Measurements from ENCODE around the gene MOG. TPM values are rescaled to one million over a fixed set of nuclear protein-coding genes. Genes with fewer than 3 reads are reported as not detected.

MOG gene
- total RNA-seq, 2 donors from 2014 or later: not detected

DNA sequence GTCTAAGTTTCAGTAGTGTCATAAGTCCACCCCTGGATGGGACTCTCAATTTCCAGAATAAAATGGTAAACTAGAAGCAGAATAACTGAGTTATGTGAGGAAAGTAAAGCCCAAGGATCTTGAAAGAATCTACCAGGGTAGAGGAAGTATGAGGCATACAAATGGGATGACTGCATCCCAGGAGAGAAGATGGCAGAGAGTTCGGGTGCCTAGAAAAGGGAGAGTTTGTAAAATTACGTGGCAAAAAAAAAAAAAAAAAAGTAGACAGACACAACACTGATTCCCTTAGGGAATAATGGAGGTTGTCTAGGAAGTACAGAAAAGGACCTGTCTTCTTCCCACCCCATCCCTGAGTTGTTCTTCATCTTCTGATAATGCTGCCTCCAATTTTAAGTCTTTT is 27.3 kb upstream of the MOG start:
- Mint-ChIP-seq H3K9me3 (no peaks in the 10 kb centered on the region), H3K4me1 (peaks cover 60% of the 10 kb centered on the region), H3K4me3 (peak overlapping the region; percentile 69), H3K27me3 (ENCODE audit: insufficient read depth) (peaks cover 18% of the 10 kb centered on the region), H3K27ac (no peak overlapping the region), H3K36me3 (ENCODE audit: low read depth) (no peaks in the 10 kb centered on the region)
- Histone ChIP-seq H3K27ac (ENCODE audit: low read depth, low read length) (no peak overlapping the region), H3K9me3 (ENCODE audit: control insufficient read depth, low read length) (no peaks in the 10 kb centered on the region), H3K4me3 (ENCODE audit: low read length) (peak overlapping the region; percentile 88), H3K4me1 (ENCODE audit: control insufficient read depth, insufficient read depth, low read length) (peaks cover 6% of the 10 kb centered on the region), H3K36me3 (ENCODE audit: control insufficient read depth, insufficient read depth, low read length) (no peaks in the 10 kb centered on the region), H3K27me3 (ENCODE audit: control insufficient read depth, insufficient read depth, low read length, poor library complexity, severe bottlenecking) (peaks cover 10% of the 10 kb centered on the region), H3K9ac (ENCODE audit: extremely low read depth, low read length, poor library complexity, severe bottlenecking) (no peak overlapping the region)
- DNase-seq: no peak
- WGBS, 2 experiments (ENCODE audit: insufficient coverage in 1 of 2, insufficient read length in 1 of 2): 67 to 76% methylated on average over 1 of the region's 2 CpGs
- TF ChIP-seq, protein P1, sequence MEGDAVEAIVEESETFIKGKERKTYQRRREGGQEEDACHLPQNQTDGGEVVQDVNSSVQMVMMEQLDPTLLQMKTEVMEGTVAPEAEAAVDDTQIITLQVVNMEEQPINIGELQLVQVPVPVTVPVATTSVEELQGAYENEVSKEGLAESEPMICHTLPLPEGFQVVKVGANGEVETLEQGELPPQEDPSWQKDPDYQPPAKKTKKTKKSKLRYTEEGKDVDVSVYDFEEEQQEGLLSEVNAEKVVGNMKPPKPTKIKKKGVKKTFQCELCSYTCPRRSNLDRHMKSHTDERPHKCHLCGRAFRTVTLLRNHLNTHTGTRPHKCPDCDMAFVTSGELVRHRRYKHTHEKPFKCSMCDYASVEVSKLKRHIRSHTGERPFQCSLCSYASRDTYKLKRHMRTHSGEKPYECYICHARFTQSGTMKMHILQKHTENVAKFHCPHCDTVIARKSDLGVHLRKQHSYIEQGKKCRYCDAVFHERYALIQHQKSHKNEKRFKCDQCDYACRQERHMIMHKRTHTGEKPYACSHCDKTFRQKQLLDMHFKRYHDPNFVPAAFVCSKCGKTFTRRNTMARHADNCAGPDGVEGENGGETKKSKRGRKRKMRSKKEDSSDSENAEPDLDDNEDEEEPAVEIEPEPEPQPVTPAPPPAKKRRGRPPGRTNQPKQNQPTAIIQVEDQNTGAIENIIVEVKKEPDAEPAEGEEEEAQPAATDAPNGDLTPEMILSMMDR (conservative IDR thresholded peaks at IDR 0.05): no peak

DNA sequence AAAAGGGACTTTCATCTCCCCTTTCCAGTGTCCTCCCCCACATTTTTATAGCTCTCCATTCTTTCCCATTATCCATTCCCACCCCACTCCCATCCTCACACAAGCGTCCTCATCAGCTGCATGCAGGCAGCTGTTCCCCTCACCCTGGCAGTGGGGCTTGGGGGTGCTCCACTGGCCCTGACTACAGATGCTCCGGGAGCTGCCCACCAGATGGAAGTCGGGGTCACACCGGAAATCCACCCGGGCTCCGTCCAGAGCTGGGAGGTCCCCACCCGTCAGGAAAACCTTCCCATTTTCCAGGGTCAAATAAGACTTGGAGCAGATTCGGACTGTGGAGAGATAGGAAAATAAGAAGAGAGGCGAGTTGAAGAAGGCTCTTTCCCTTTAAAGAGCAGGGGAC is 26.6 kb upstream of the MOG start:
- Mint-ChIP-seq H3K4me3 (no peak overlapping the region), H3K36me3 (ENCODE audit: low read depth) (no peaks in the 10 kb centered on the region), H3K27me3 (ENCODE audit: insufficient read depth) (peaks cover 18% of the 10 kb centered on the region), H3K27ac (no peak overlapping the region), H3K9me3 (no peaks in the 10 kb centered on the region), H3K4me1 (peaks cover 53% of the 10 kb centered on the region)
- H3K9me3 ChIP-seq (ENCODE audit: control insufficient read depth, low read length): no peaks in the 10 kb centered on the region
- no peak overlapping the region for H3K27ac ChIP-seq (ENCODE audit: low read depth, low read length)
- TF ChIP-seq, protein P1 (conservative IDR thresholded peaks at IDR 0.05): no peak
- H3K4me3 ChIP-seq (ENCODE audit: low read length): no peak overlapping the region
- peak; percentile 49 for DNase-seq
- H3K4me1 ChIP-seq (ENCODE audit: control insufficient read depth, insufficient read depth, low read length): no peaks in the 10 kb centered on the region
- no peaks in the 10 kb centered on the region for H3K36me3 ChIP-seq (ENCODE audit: control insufficient read depth, insufficient read depth, low read length)
- 32 to 69% methylated on average over 7 to 9 of the region's 9 CpGs for WGBS, 2 experiments (ENCODE audit: insufficient coverage in 1 of 2, insufficient read length in 1 of 2)
- H3K9ac ChIP-seq (ENCODE audit: extremely low read depth, low read length, poor library complexity, severe bottlenecking): no peak overlapping the region
- H3K27me3 ChIP-seq (ENCODE audit: control insufficient read depth, insufficient read depth, low read length, poor library complexity, severe bottlenecking): peaks cover 10% of the 10 kb centered on the region

DNA sequence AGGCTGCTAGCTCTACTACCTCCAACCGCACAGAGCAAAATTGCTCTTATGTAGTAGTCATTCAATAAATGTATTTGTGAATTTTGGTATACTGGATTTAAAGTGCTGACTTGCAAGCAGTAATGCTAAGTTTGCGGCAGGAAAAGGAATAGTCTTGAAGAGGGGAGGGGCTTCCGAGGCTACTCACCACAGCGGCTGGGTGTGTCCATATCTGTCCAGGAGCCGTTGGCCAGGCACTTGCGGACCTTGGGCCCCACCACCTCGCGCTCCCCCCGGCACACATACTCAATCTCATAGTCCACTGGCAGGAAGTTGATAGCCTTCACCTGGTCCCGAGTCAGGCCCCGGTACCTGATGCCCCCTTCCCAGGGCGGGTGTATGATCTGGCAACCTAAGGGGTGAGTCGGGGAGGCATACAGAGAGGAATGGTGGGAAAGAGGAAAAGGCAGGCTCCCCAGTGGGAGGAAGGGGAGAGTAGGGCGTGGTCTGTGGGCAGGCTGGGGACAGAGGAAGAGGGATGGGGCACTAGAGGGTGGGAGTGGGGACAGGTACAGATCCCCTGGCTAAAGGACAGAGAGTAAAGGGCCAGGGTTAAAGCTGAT is 25.6 kb upstream of the MOG start:
- Histone ChIP-seq H3K27me3 (ENCODE audit: control insufficient read depth, insufficient read depth, low read length, poor library complexity, severe bottlenecking) (peaks cover 10% of the 10 kb centered on the region), H3K4me3 (ENCODE audit: low read length) (peak overlapping the region; percentile 92), H3K4me1 (ENCODE audit: control insufficient read depth, insufficient read depth, low read length) (no peaks in the 10 kb centered on the region), H3K9ac (ENCODE audit: extremely low read depth, low read length, poor library complexity, severe bottlenecking) (no peak overlapping the region), H3K9me3 (ENCODE audit: control insufficient read depth, low read length) (no peaks in the 10 kb centered on the region), H3K27ac (ENCODE audit: low read depth, low read length) (no peak overlapping the region), H3K36me3 (ENCODE audit: control insufficient read depth, insufficient read depth, low read length) (no peaks in the 10 kb centered on the region)
- H3K36me3 Mint-ChIP-seq (ENCODE audit: low read depth): no peaks in the 10 kb centered on the region
- no peaks in the 10 kb centered on the region for H3K9me3 Mint-ChIP-seq
- 33% methylated on average over 14 of the region's 14 CpGs; no CpG with 5 or more reads in 1 of the 2 experiments for WGBS, 2 experiments (ENCODE audit: insufficient coverage in 1 of 2, insufficient read length in 1 of 2)
- H3K27me3 Mint-ChIP-seq (ENCODE audit: insufficient read depth): peaks cover 18% of the 10 kb centered on the region
- peaks cover 43% of the 10 kb centered on the region for H3K4me1 Mint-ChIP-seq
- H3K4me3 Mint-ChIP-seq: peak overlapping the region; percentile 80
- TF ChIP-seq, protein P1 (conservative IDR thresholded peaks at IDR 0.05): no peak
- no peak overlapping the region for H3K27ac Mint-ChIP-seq
- DNase-seq: peak; percentile 72

Measured in endodermal cell (in vitro differentiated cells).